ENCODE measurements around the gene MTMR4.

MTMR4 gene

GRCh38 chr17:58536542-58536941 lies 22.1 kb upstream of the MTMR4 start:
- H3K9ac ChIP-seq = no peak overlapping the region
- TF ChIP-seq CTCF (conservative IDR thresholded peaks at IDR 0.05; ENCODE audit: low read depth, low read length) = no peak

GRCh38 chr17:58535431-58535830 lies 21.0 kb upstream of the MTMR4 start:
- Histone ChIP-seq H3K4me3 (IDR thresholded peaks at IDR 0.05; ENCODE audit: insufficient read depth, low read depth, low read length) (no peak overlapping the region), H2AFZ (ENCODE audit: low read depth) (no peak overlapping the region), H3K9ac (no peak overlapping the region), H3K27ac (no peak overlapping the region), H4K20me1 (ENCODE audit: insufficient read depth) (no peaks in the 10 kb centered on the region), H3K27me3 (ENCODE audit: insufficient read depth, low read depth) (0 out of 2 replicates have a peak, but pooled peaks cover 9% of the 10 kb centered on the region), H3K4me1 (ENCODE audit: low read depth, poor library complexity, severe bottlenecking) (peaks cover 6% of the 10 kb centered on the region), H3K4me2 (no peak overlapping the region), H3K36me3 (ENCODE audit: insufficient read depth) (no peaks in the 10 kb centered on the region), H3K79me2 (ENCODE audit: insufficient read depth, low read depth) (no peaks in the 10 kb centered on the region)
- TF ChIP-seq CTCF (conservative IDR thresholded peaks at IDR 0.05; ENCODE audit: low read depth, low read length) = no peak

More at GRCh38 chr17:58536542-58536941, 22.1 kb upstream of the MTMR4 start:
- H2AFZ ChIP-seq (ENCODE audit: low read depth) = no peak overlapping the region
- H3K79me2 ChIP-seq (ENCODE audit: insufficient read depth, low read depth) = no peaks in the 10 kb centered on the region
- peaks cover 6% of the 10 kb centered on the region for H3K4me1 ChIP-seq (ENCODE audit: low read depth, poor library complexity, severe bottlenecking)
- H3K36me3 ChIP-seq (ENCODE audit: insufficient read depth) = no peaks in the 10 kb centered on the region
- H3K4me3 ChIP-seq (IDR thresholded peaks at IDR 0.05; ENCODE audit: insufficient read depth, low read depth, low read length) = no peak overlapping the region
- H3K4me2 ChIP-seq = no peak overlapping the region
- H3K27ac ChIP-seq = no peak overlapping the region
- 0 out of 2 replicates have a peak, but pooled peaks cover 9% of the 10 kb centered on the region for H3K27me3 ChIP-seq (ENCODE audit: insufficient read depth, low read depth)
- no peaks in the 10 kb centered on the region for H4K20me1 ChIP-seq (ENCODE audit: insufficient read depth)

GRCh38 chr17:58534901-58535421 lies 20.5 kb upstream of the MTMR4 start:
- no peaks in the 10 kb centered on the region for H4K20me1 ChIP-seq (ENCODE audit: insufficient read depth)
- 0 out of 2 replicates have a peak, but pooled peaks cover 9% of the 10 kb centered on the region for H3K27me3 ChIP-seq (ENCODE audit: insufficient read depth, low read depth)
- H3K4me1 ChIP-seq (ENCODE audit: low read depth, poor library complexity, severe bottlenecking) = peaks cover 6% of the 10 kb centered on the region
- TF ChIP-seq CTCF (conservative IDR thresholded peaks at IDR 0.05; ENCODE audit: low read depth, low read length) = no peak
- H3K36me3 ChIP-seq (ENCODE audit: insufficient read depth) = no peaks in the 10 kb centered on the region
- H3K9ac ChIP-seq = no peak overlapping the region
- H3K4me2 ChIP-seq = no peak overlapping the region
- H2AFZ ChIP-seq (ENCODE audit: low read depth) = no peak overlapping the region
- no peak overlapping the region for H3K4me3 ChIP-seq (IDR thresholded peaks at IDR 0.05; ENCODE audit: insufficient read depth, low read depth, low read length)
- H3K79me2 ChIP-seq (ENCODE audit: insufficient read depth, low read depth) = no peaks in the 10 kb centered on the region
- H3K27ac ChIP-seq = no peak overlapping the region

- H3K9ac ChIP-seq = no peak overlapping the region
- H3K36me3 ChIP-seq (ENCODE audit: insufficient read depth) = no peaks in the 10 kb centered on the region
- H3K79me2 ChIP-seq (ENCODE audit: insufficient read depth, low read depth) = no peaks in the 10 kb centered on the region
- H4K20me1 ChIP-seq (ENCODE audit: insufficient read depth) = no peaks in the 10 kb centered on the region
- H3K27me3 ChIP-seq (ENCODE audit: insufficient read depth, low read depth) = 0 out of 2 replicates have a peak, but pooled peaks cover 9% of the 10 kb centered on the region
- no peak overlapping the region for H3K4me2 ChIP-seq
- H3K27ac ChIP-seq = no peak overlapping the region
- peaks cover 6% of the 10 kb centered on the region for H3K4me1 ChIP-seq (ENCODE audit: low read depth, poor library complexity, severe bottlenecking)
- no peak overlapping the region for H3K4me3 ChIP-seq (IDR thresholded peaks at IDR 0.05; ENCODE audit: insufficient read depth, low read depth, low read length)
- no peak overlapping the region for H2AFZ ChIP-seq (ENCODE audit: low read depth)
- no peak for TF ChIP-seq CTCF (conservative IDR thresholded peaks at IDR 0.05; ENCODE audit: low read depth, low read length)
Measured at GRCh38 chr17:58534331-58534730, 19.9 kb upstream of the MTMR4 start.

Measured in KMS-11 (cell line).